ENCODE data around the gene SRF.

Gene SRF

DNA sequence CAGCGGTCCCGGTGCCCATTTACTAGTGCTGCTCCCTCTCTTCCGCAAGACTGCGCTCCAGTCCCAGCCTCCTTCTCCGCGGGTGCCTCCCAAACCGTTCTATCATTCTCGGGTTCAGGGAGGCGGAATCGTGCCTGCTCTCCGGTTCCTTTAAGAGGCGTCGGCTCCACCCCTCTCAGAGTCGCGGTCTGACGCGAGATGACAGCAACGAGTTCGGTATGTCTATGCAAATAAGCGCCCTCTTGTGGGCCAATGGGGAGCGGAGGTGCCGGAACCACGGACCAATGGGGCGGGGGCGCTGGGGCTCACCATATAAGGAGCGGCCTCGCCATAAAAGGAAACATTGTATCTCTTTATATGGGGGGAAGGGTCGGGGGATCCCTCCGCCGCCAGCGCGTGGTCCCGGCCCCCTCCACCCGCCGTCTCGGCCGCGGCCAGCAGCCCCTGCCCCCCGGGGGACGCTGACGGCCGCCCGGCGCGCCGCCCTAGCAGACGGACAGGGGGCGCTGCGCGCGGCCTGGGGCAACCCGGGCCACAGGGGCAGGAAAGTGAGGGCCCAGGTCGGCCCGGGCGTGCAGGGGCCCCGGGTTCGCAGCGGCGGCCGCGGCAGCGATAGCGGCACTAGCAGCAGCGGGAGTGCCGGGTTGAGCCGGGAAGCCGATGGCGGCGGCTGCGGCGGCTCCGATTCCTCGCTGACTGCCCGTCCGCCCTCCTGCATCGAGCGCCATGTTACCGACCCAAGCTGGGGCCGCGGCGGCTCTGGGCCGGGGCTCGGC lies at the start of gene SRF:
TSS of gene SRF (plus strand) at position 339 of the 776 bp plus-strand sequence. CDS start at position 727, 388 bp downstream.
- H3K4me2 ChIP-seq (ENCODE audit: low read length) = peak within 1 kb of the TSS; percentile 100
- peak; percentile 44 for TF ChIP-seq CTCF (IDR thresholded peaks at IDR 0.05)
- no peaks in the 10 kb centered on the region for H3K36me3 ChIP-seq (ENCODE audit: control insufficient read depth, insufficient read depth, low read length)
- H3K9ac ChIP-seq = peak within 1 kb of the TSS; percentile 96
- H3K79me2 ChIP-seq = peaks cover 2% of the 10 kb centered on the region
- peaks cover 21% of the 10 kb centered on the region for H3K4me1 ChIP-seq
- peak within 1 kb of the TSS; percentile 98 for H3K27ac ChIP-seq
- H3K4me3 ChIP-seq (ENCODE audit: low read depth, low read length) = peak within 1 kb of the TSS; percentile 88
- H2AFZ ChIP-seq = peak within 1 kb of the TSS; percentile 95
- H3K27me3 ChIP-seq (ENCODE audit: control insufficient read depth, insufficient read depth, low read length) = no peaks in the 10 kb centered on the region
- no peaks in the 10 kb centered on the region for H3K9me3 ChIP-seq (ENCODE audit: control insufficient read depth, low read length)

- TF ChIP-seq CTCF (IDR thresholded peaks at IDR 0.05) = no peak
- H2AFZ ChIP-seq = no peak overlapping the region
- no peaks in the 10 kb centered on the region for H3K36me3 ChIP-seq (ENCODE audit: control insufficient read depth, insufficient read depth, low read length)
- H3K4me3 ChIP-seq (ENCODE audit: low read depth, low read length) = no peak overlapping the region
- no peak overlapping the region for H3K27ac ChIP-seq
- H3K27me3 ChIP-seq (ENCODE audit: control insufficient read depth, insufficient read depth, low read length) = no peaks in the 10 kb centered on the region
- peaks cover 16% of the 10 kb centered on the region for H3K79me2 ChIP-seq
- no peak overlapping the region for H3K9ac ChIP-seq
- no peaks in the 10 kb centered on the region for H3K4me1 ChIP-seq
- H3K4me2 ChIP-seq (ENCODE audit: low read length) = no peak overlapping the region
- H3K9me3 ChIP-seq (ENCODE audit: control insufficient read depth, low read length) = no peaks in the 10 kb centered on the region
Observed at GRCh38 chr6:43122146-43122545, 48.9 kb upstream of the SRF start.

DNA sequence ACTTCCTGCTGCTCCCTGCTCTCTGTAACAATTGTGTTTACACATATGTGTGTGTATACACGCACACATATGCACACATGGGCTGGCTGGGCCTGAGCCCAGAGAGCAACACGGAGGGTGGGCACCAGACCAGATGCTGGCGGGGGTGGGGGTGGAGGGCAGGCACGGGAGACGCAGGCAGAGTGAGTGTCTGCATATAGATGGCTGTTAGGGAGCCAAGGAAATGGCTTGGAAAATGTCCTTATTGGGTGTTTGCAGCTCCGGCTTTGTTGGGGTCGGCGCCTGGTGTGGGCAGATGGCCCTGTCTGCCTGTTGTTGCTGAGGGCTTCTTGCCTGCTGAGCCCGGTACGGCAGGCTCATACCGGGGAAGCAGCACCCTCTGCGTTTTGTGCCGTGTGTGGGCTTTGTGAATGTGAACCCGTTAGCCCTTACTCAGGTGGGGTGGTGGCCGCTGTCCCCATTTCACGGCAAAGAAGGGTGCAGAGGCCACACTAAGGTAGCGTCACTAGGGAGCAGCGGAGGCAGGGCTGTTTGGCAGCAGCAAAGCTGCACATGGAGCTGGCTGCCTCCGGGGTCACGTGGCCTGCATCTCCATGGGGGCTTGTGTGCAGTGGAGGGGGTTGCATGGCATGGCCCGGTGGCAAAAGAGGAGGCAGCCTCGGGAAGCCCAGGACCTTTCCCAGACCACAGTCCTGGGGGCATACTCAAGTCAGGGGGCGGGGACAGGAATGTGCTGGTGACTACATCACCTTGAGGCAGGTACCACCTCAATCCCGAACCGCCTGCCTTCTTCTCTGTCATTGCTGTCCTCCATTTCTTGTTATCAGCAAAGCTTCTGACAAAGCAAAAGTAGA lies 47.4 kb upstream of the SRF start:
- no peak overlapping the region for H3K4me3 ChIP-seq (ENCODE audit: low read depth, low read length)

GRCh38 chr6:43124481-43124880 lies 46.6 kb upstream of the SRF start:
- no peak overlapping the region for H2AFZ ChIP-seq
- H3K79me2 ChIP-seq = peaks cover 11% of the 10 kb centered on the region
- H3K27me3 ChIP-seq (ENCODE audit: control insufficient read depth, insufficient read depth, low read length) = no peaks in the 10 kb centered on the region
- no peaks in the 10 kb centered on the region for H3K9me3 ChIP-seq (ENCODE audit: control insufficient read depth, low read length)
- no peak overlapping the region for H3K27ac ChIP-seq
- H3K4me1 ChIP-seq = peaks cover 3% of the 10 kb centered on the region
- no peak for TF ChIP-seq CTCF (IDR thresholded peaks at IDR 0.05)
- H3K9ac ChIP-seq = no peak overlapping the region
- no peaks in the 10 kb centered on the region for H3K36me3 ChIP-seq (ENCODE audit: control insufficient read depth, insufficient read depth, low read length)
- no peak overlapping the region for H3K4me3 ChIP-seq (ENCODE audit: low read depth, low read length)
- no peak overlapping the region for H3K4me2 ChIP-seq (ENCODE audit: low read length)

More for the DNA sequence above, 47.4 kb upstream of the SRF start:
- no peaks in the 10 kb centered on the region for H3K27me3 ChIP-seq (ENCODE audit: control insufficient read depth, insufficient read depth, low read length)
- no peak overlapping the region for H3K4me2 ChIP-seq (ENCODE audit: low read length)
- H3K79me2 ChIP-seq = peaks cover 15% of the 10 kb centered on the region
- no peak overlapping the region for H3K9ac ChIP-seq
- no peak overlapping the region for H2AFZ ChIP-seq
- no peaks in the 10 kb centered on the region for H3K36me3 ChIP-seq (ENCODE audit: control insufficient read depth, insufficient read depth, low read length)
- H3K27ac ChIP-seq = no peak overlapping the region
- no peaks in the 10 kb centered on the region for H3K9me3 ChIP-seq (ENCODE audit: control insufficient read depth, low read length)
- no peak for TF ChIP-seq CTCF (IDR thresholded peaks at IDR 0.05)
- H3K4me1 ChIP-seq = peaks cover 3% of the 10 kb centered on the region
